Measurements from ENCODE around the gene EDNRB. TPM values are rescaled to one million over a fixed set of nuclear protein-coding genes. Genes with fewer than 3 reads are reported as not detected.

Gene EDNRB
- polyA plus RNA-seq, 3 donors = 0.08 to 0.53 (median 0.37) TPM

DNA sequence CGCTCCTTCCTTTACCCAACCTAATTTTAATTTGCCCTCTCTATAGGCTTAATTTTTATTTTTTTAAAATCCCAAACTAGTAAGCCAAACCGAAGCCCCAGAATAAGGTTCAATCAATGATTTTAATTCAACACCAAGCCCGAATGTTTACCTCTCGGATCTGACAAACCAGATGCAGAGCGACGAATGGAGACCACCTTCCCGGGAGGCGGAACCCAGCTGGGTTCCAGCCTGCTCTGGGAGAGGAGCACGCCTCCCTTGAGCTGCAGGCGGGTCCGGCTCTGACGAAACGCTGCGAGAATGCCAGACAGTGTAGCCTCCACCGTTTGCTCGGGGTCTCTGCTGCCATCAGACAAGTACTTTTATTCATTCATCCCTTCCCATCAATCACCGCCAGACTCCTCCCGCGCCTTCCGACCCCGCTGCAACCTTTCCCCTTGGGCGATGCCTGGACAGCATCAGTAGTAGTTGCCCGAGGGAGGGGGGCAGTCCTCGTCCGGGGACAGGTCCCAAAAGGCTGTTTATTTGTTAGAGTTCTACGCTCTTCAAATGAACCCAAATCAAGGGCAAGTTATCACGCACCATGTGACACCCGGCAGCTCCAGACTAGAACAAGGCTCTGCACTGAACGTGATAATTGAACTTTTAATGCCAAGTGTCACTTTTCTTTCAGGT lies 752 bp upstream of the EDNRB start:
- H3K9me3 ChIP-seq (replicated peaks in 1 of 2; ENCODE audit: control insufficient read depth in 1 of 2, insufficient read depth in 1 of 2, low read length in 2 of 2) = no peaks in the 10 kb centered on the region

GRCh38 chr13:77916488-77916887 lies 2.1 kb downstream of the EDNRB start:
- Histone ChIP-seq H3K4me3 (replicated peaks in 1 of 3; ENCODE audit: low read depth in 2 of 3, low read length in 3 of 3) (no peak overlapping the region), H3K79me2 (ENCODE audit: insufficient read depth, low read length) (no peaks in the 10 kb centered on the region), H2AFZ (ENCODE audit: insufficient read depth, low read depth, low read length, poor library complexity, severe bottlenecking) (no peak overlapping the region), H3K27me3 (ENCODE audit: control insufficient read depth in 2 of 2, insufficient read depth in 2 of 2, low read length in 2 of 2) (peaks cover 6 to 25% of the 10 kb centered on the region in 2 donors), H3K4me2 (replicated peaks; ENCODE audit: extremely low read depth, low read length, poor library complexity, severe bottlenecking) (no peak overlapping the region), H3K9me3 (replicated peaks in 1 of 2; ENCODE audit: control insufficient read depth in 1 of 2, insufficient read depth in 1 of 2, low read length in 2 of 2) (no peaks in the 10 kb centered on the region), H3K27ac (ENCODE audit: low read depth in 1 of 2, low read length in 2 of 2) (no peak overlapping the region), H4K20me1 (ENCODE audit: insufficient read depth, low read length) (no peaks in the 10 kb centered on the region), H3K36me3 (replicated peaks in 1 of 2; ENCODE audit: control insufficient read depth in 1 of 2, insufficient read depth in 2 of 2, low read length in 2 of 2) (no peaks in the 10 kb centered on the region), H3K4me1 (ENCODE audit: control insufficient read depth in 1 of 2, insufficient read depth in 2 of 2, low read length in 2 of 2) (peaks cover 18 to 20% of the 10 kb centered on the region in 2 donors), H3K9ac (ENCODE audit: insufficient read depth, low read length, poor library complexity, severe bottlenecking) (no peak overlapping the region)
- H3K4me1 Mint-ChIP-seq = no peaks in the 10 kb centered on the region
- H3K4me3 Mint-ChIP-seq = no peak overlapping the region
- no CpG with 5 or more reads among the region's 4 CpGs for WGBS (ENCODE audit: insufficient coverage)
- TF ChIP-seq, protein P1, sequence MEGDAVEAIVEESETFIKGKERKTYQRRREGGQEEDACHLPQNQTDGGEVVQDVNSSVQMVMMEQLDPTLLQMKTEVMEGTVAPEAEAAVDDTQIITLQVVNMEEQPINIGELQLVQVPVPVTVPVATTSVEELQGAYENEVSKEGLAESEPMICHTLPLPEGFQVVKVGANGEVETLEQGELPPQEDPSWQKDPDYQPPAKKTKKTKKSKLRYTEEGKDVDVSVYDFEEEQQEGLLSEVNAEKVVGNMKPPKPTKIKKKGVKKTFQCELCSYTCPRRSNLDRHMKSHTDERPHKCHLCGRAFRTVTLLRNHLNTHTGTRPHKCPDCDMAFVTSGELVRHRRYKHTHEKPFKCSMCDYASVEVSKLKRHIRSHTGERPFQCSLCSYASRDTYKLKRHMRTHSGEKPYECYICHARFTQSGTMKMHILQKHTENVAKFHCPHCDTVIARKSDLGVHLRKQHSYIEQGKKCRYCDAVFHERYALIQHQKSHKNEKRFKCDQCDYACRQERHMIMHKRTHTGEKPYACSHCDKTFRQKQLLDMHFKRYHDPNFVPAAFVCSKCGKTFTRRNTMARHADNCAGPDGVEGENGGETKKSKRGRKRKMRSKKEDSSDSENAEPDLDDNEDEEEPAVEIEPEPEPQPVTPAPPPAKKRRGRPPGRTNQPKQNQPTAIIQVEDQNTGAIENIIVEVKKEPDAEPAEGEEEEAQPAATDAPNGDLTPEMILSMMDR (IDR thresholded peaks at IDR 0.05) = no peak
- no peaks in the 10 kb centered on the region for H3K36me3 Mint-ChIP-seq
- H3K9me3 Mint-ChIP-seq = peaks cover 0 to 4% (median 0%) of the 10 kb centered on the region in 7 donors
- no peak for DNase-seq
- intact Hi-C loops (cut with micrococcal nuclease) = no loop called here
- H3K27ac Mint-ChIP-seq = no peak overlapping the region
- H3K27me3 Mint-ChIP-seq (ENCODE audit: low read depth in 3 of 3) = peaks cover 0 to 18% (median 12%) of the 10 kb centered on the region in 3 donors

More for the DNA sequence above, 752 bp upstream of the EDNRB start:
- no peaks in the 10 kb centered on the region for H4K20me1 ChIP-seq (ENCODE audit: insufficient read depth, low read length)
- no peaks in the 10 kb centered on the region for H3K79me2 ChIP-seq (ENCODE audit: insufficient read depth, low read length)
- peak overlapping the region; percentile 91 for H3K4me2 ChIP-seq (replicated peaks; ENCODE audit: extremely low read depth, low read length, poor library complexity, severe bottlenecking)
- peaks cover 0 to 4% (median 0%) of the 10 kb centered on the region in 7 donors for H3K9me3 Mint-ChIP-seq
- H3K27me3 Mint-ChIP-seq (ENCODE audit: low read depth in 3 of 3) = peaks cover 0 to 18% (median 12%) of the 10 kb centered on the region in 3 donors
- H3K27me3 ChIP-seq (ENCODE audit: control insufficient read depth in 2 of 2, insufficient read depth in 2 of 2, low read length in 2 of 2) = peaks cover 6 to 25% of the 10 kb centered on the region in 2 donors
- H3K27ac ChIP-seq (ENCODE audit: low read depth in 1 of 2, low read length in 2 of 2) = no peak overlapping the region
- intact Hi-C loops (cut with micrococcal nuclease) = no loop called here
- H3K4me3 Mint-ChIP-seq = no peak overlapping the region
- H3K4me3 ChIP-seq (replicated peaks in 1 of 3; ENCODE audit: low read depth in 2 of 3, low read length in 3 of 3) = peak overlapping the region; percentile 41 to 80 (median 45)
- peaks cover 18 to 20% of the 10 kb centered on the region in 2 donors for H3K4me1 ChIP-seq (ENCODE audit: control insufficient read depth in 1 of 2, insufficient read depth in 2 of 2, low read length in 2 of 2)
- peak overlapping the region; percentile 86 for H2AFZ ChIP-seq (ENCODE audit: insufficient read depth, low read depth, low read length, poor library complexity, severe bottlenecking)
- TF ChIP-seq, protein P1 (IDR thresholded peaks at IDR 0.05) = no peak
- 1% methylated on average over 28 of the region's 29 CpGs for WGBS (ENCODE audit: insufficient coverage)
- no peaks in the 10 kb centered on the region for H3K36me3 ChIP-seq (replicated peaks in 1 of 2; ENCODE audit: control insufficient read depth in 1 of 2, insufficient read depth in 2 of 2, low read length in 2 of 2)
- no peaks in the 10 kb centered on the region for H3K4me1 Mint-ChIP-seq
- H3K36me3 Mint-ChIP-seq = no peaks in the 10 kb centered on the region
- DNase-seq = no peak
- H3K27ac Mint-ChIP-seq = peak overlapping the region in 2 of 7 donors; percentile 60 to 75
- H3K9ac ChIP-seq (ENCODE audit: insufficient read depth, low read length, poor library complexity, severe bottlenecking) = peak overlapping the region; percentile 42
